Measurements from ENCODE around the gene TRMT2B.

DNA sequence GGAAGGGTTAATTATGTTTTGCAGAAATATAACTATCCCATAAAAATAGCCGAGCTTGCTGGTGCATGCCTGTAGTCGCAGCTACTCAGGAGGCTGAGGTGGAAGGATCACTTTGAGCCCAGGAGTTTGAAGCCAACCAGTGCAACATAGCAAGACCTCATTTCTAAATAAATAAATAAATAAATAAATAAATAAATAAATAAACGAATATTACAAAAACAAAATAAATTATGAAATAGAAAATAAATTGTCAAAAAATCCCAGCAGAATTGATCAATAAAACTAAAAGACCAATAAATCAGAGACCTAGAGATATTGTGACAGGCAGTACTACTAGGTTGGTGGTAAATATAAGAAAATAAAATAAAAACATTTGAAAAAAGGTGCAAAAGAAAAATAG, 89.1 kb downstream of the TRMT2B start:
- TF ChIP-seq CTCF (conservative IDR thresholded peaks at IDR 0.05; ENCODE audit: low read depth in 2 of 2) (no peak), EZH2 (IDR thresholded peaks at IDR 0.05; ENCODE audit: low read depth, unreplicated experiment) (no peak), EZH2phosphoT487 (IDR thresholded peaks at IDR 0.05; ENCODE audit: unreplicated experiment) (no peak), REST (IDR thresholded peaks at IDR 0.05; ENCODE audit: unreplicated experiment) (no peak), POLR2AphosphoS5 (IDR thresholded peaks at IDR 0.05; ENCODE audit: low read depth) (no peak), STAT1 (IDR thresholded peaks at IDR 0.05; ENCODE audit: unreplicated experiment) (no peak), CREB1 (CRISPR knock-in tag; IDR thresholded peaks at IDR 0.05; ENCODE audit: low read depth) (no peak), JUNB (IDR thresholded peaks at IDR 0.05; ENCODE audit: unreplicated experiment) (no peak), NANOG (IDR thresholded peaks at IDR 0.05; ENCODE audit: borderline replicate concordance) (no peak), ZNF462 (CRISPR knock-in tag; IDR thresholded peaks at IDR 0.05) (no peak), ZNF114 (CRISPR knock-in tag; IDR thresholded peaks at IDR 0.05) (no peak), ZNF331 (CRISPR knock-in tag; IDR thresholded peaks at IDR 0.05; ENCODE audit: low read depth) (no peak)
- TF ChIP-seq, protein P1, sequence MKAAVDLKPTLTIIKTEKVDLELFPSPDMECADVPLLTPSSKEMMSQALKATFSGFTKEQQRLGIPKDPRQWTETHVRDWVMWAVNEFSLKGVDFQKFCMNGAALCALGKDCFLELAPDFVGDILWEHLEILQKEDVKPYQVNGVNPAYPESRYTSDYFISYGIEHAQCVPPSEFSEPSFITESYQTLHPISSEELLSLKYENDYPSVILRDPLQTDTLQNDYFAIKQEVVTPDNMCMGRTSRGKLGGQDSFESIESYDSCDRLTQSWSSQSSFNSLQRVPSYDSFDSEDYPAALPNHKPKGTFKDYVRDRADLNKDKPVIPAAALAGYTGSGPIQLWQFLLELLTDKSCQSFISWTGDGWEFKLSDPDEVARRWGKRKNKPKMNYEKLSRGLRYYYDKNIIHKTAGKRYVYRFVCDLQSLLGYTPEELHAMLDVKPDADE (IDR thresholded peaks at IDR 0.05) = no peak
